GM23248 (cell line): ENCODE data around the gene IQSEC1.

Experiments used
- EZH2 ChIP-seq: fragments of 200-600 bp; sonication (generic); IDR thresholded peaks from 2 replicates; pipeline ENCODE4 v1.6.1; 2018; ENCODE audit warnings: antibody characterized with exemption, mild to moderate bottlenecking; ENCODE audit not compliant: insufficient read depth, poor library complexity, severe bottlenecking
- EZH2phosphoT487 ChIP-seq: fragments of 200-600 bp; sonication (generic); IDR thresholded peaks from 2 replicates; pipeline ENCODE4 v1.6.1; 2018; ENCODE audit warnings: antibody characterized with exemption, moderate library complexity, mild to moderate bottlenecking, low read depth; ENCODE audit not compliant: insufficient read depth

- TF ChIP-seq EZH2phosphoT487 (no peak), EZH2 (no peak)
Measured at GRCh38 chr3:12979947-12980487, 93.2 kb downstream of the IQSEC1 start.
